ENCODE results near the gene MXRA8. TPM values are rescaled to one million over a fixed set of nuclear protein-coding genes. Genes with fewer than 3 reads are reported as not detected.

Gene MXRA8
- total and polyA plus RNA-seq, 9 donors = 40.3 to 206 (median 131) TPM

DNA sequence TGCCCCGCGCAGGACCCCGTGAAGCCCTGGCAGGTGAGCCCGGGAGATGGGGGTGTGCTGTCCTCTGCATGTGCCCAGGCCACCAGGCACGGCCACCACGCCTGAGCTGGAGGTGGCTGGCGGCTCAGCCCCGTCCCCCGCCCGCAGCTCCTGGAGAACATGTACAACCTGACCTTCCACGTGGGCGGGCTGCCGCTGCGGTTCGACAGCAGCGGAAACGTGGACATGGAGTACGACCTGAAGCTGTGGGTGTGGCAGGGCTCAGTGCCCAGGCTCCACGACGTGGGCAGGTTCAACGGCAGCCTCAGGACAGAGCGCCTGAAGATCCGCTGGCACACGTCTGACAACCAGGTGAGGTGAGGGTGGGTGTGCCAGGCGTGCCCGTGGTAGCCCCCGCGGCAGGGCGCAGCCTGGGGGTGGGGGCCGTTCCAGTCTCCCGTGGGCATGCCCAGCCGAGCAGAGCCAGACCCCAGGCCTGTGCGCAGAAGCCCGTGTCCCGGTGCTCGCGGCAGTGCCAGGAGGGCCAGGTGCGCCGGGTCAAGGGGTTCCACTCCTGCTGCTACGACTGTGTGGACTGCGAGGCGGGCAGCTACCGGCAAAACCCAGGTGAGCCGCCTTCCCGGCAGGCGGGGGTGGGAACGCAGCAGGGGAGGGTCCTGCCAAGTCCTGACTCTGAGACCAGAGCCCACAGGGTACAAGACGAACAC, 25.4 kb downstream of the MXRA8 start:
- 48 to 69% (median 58%) methylated on average over 26 to 48 of the region's 48 CpGs for WGBS, 3 donors
- no peak for DNase-seq
- no peaks in the 10 kb centered on the region for H3K27me3 ChIP-seq
- no peaks in the 10 kb centered on the region for H3K36me3 ChIP-seq
- H3K4me3 ChIP-seq = no peak overlapping the region
- H3K9me3 ChIP-seq = no peaks in the 10 kb centered on the region
- H3K27ac ChIP-seq = no peak overlapping the region
- intact Hi-C loops (cut with DNase I) = no loop called here
- H3K4me1 ChIP-seq (ENCODE audit: insufficient read depth) = no peaks in the 10 kb centered on the region
- TF ChIP-seq EP300 (IDR thresholded peaks at IDR 0.05) (no peak), POLR2A (IDR thresholded peaks at IDR 0.05) (no peak)
- TF ChIP-seq, protein P1, sequence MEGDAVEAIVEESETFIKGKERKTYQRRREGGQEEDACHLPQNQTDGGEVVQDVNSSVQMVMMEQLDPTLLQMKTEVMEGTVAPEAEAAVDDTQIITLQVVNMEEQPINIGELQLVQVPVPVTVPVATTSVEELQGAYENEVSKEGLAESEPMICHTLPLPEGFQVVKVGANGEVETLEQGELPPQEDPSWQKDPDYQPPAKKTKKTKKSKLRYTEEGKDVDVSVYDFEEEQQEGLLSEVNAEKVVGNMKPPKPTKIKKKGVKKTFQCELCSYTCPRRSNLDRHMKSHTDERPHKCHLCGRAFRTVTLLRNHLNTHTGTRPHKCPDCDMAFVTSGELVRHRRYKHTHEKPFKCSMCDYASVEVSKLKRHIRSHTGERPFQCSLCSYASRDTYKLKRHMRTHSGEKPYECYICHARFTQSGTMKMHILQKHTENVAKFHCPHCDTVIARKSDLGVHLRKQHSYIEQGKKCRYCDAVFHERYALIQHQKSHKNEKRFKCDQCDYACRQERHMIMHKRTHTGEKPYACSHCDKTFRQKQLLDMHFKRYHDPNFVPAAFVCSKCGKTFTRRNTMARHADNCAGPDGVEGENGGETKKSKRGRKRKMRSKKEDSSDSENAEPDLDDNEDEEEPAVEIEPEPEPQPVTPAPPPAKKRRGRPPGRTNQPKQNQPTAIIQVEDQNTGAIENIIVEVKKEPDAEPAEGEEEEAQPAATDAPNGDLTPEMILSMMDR (IDR thresholded peaks at IDR 0.05) = no peak

DNA sequence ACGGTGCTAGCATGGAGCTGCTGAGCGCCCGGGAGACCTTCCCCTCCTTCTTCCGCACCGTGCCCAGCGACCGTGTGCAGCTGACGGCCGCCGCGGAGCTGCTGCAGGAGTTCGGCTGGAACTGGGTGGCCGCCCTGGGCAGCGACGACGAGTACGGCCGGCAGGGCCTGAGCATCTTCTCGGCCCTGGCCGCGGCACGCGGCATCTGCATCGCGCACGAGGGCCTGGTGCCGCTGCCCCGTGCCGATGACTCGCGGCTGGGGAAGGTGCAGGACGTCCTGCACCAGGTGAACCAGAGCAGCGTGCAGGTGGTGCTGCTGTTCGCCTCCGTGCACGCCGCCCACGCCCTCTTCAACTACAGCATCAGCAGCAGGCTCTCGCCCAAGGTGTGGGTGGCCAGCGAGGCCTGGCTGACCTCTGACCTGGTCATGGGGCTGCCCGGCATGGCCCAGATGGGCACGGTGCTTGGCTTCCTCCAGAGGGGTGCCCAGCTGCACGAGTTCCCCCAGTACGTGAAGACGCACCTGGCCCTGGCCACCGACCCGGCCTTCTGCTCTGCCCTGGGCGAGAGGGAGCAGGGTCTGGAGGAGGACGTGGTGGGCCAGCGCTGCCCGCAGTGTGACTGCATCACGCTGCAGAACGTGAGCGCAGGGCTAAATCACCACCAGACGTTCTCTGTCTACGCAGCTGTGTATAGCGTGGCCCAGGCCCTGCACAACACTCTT, 26.2 kb downstream of the MXRA8 start:
- 67 to 81% (median 80%) methylated on average over 48 to 57 of the region's 57 CpGs for WGBS, 3 donors
- H3K36me3 ChIP-seq = no peaks in the 10 kb centered on the region
- DNase-seq = no peak
- intact Hi-C loops (cut with DNase I) = no loop called here
- H3K27me3 ChIP-seq = no peaks in the 10 kb centered on the region
- no peaks in the 10 kb centered on the region for H3K9me3 ChIP-seq
- no peak overlapping the region for H3K27ac ChIP-seq
- TF ChIP-seq EP300 (IDR thresholded peaks at IDR 0.05) (no peak), POLR2A (IDR thresholded peaks at IDR 0.05) (no peak)
- TF ChIP-seq, protein P1 (IDR thresholded peaks at IDR 0.05) = no peak
- no peaks in the 10 kb centered on the region for H3K4me1 ChIP-seq (ENCODE audit: insufficient read depth)
- H3K4me3 ChIP-seq = no peak overlapping the region

DNA sequence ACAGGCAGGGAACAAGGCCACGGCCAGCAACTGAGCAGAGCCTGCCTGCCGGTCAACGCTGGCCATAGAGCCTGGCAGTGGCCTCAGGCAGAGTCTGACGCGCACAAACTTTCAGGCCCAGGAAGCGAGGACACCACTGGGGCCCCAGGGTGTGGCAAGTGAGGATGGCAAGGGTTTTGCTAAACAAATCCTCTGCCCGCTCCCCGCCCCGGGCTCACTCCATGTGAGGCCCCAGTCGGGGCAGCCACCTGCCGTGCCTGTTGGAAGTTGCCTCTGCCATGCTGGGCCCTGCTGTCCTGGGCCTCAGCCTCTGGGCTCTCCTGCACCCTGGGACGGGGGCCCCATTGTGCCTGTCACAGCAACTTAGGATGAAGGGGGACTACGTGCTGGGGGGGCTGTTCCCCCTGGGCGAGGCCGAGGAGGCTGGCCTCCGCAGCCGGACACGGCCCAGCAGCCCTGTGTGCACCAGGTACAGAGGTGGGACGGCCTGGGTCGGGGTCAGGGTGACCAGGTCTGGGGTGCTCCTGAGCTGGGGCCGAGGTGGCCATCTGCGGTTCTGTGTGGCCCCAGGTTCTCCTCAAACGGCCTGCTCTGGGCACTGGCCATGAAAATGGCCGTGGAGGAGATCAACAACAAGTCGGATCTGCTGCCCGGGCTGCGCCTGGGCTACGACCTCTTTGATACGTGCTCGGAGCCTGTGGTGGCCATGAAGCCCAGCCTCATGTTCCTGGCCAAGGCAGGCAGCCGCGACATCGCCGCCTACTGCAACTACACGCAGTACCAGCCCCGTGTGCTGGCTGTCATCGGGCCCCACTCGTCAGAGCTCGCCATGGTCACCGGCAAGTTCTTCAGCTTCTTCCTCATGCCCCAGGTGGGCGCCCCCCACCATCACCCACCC, 27.0 kb downstream of the MXRA8 start, which contains the start of gene TAS1R3:
TAS1R3 (plus strand) TSS at position 213 of the 898 bp plus-strand sequence; CDS start at position 279, 66 bp downstream.
- H3K27ac ChIP-seq = no peak within 1 kb of the TSS
- TF ChIP-seq, protein P1 (IDR thresholded peaks at IDR 0.05) = no peak
- no peak for TF ChIP-seq POLR2A (IDR thresholded peaks at IDR 0.05)
- no peak for TF ChIP-seq EP300 (IDR thresholded peaks at IDR 0.05)
- H3K27me3 ChIP-seq = no peaks in the 10 kb centered on the region
- no peaks in the 10 kb centered on the region for H3K36me3 ChIP-seq
- no peaks in the 10 kb centered on the region for H3K9me3 ChIP-seq
- intact Hi-C loops (cut with DNase I) = no loop called here
- no peak for DNase-seq
- 61 to 74% (median 65%) methylated on average over 37 to 41 of the region's 41 CpGs for WGBS, 3 donors
- no peak within 1 kb of the TSS for H3K4me3 ChIP-seq
- no peaks in the 10 kb centered on the region for H3K4me1 ChIP-seq (ENCODE audit: insufficient read depth)

DNA sequence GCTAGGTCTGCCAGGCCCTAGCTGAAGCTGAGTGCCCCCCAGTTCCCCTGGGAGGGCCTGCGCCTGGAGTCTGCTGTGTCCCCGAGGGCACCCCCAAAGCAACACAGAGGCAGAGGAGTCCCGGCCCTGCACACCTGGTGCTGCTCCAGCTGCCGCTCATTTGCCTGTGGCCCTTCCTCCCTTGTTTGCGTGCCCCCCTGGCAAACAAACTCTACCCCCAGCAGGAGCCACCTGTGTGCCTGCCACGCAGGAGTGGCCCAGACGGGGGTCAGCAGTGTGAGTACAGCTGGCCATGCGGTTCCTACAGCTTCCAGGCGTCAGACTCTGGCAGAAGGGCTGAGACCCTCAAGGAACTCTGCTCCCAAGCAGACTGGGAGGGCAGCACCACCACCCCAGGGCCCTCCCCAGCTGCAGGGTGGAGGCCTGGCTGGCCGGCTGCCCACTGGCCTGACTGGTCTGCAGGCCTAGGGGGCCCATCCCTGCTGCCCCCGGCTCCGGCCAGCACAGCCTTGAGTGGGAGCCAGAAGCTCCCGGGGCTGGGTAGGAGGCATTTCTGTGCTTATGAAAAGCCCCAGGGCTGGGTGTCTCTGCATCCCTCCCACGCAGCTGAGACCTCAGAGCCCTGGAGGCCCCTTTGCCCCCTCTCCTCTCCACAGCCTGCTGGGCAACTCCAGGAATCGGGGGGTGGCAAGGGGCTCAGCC, 27.8 kb downstream of the MXRA8 start:
- Histone ChIP-seq H3K9me3 (no peaks in the 10 kb centered on the region), H3K27me3 (no peaks in the 10 kb centered on the region), H3K4me1 (ENCODE audit: insufficient read depth) (peaks cover 4% of the 10 kb centered on the region), H3K36me3 (no peaks in the 10 kb centered on the region), H3K27ac (no peak overlapping the region), H3K4me3 (no peak overlapping the region)
- 30 to 34% (median 31%) methylated on average over 14 to 15 of the region's 15 CpGs for WGBS, 3 donors
- no peak for TF ChIP-seq POLR2A (IDR thresholded peaks at IDR 0.05)
- TF ChIP-seq EP300 (IDR thresholded peaks at IDR 0.05) = no peak
- intact Hi-C loops (cut with DNase I) = no loop called here
- no peak for DNase-seq

Data from ovary (tissue), 9 donors.